ENCODE measurements around the gene RLN2.

RLN2 gene

GRCh38 chr9:5265939-5266338, 38.6 kb downstream of the RLN2 start:
- DNase-seq, result no peak

GRCh38 chr9:5264219-5264595, 40.3 kb downstream of the RLN2 start:
- no peak for DNase-seq

GRCh38 chr9:5263351-5264218, 40.9 kb downstream of the RLN2 start:
- no peak for DNase-seq
